HT1080 (cell line): ENCODE measurements around the gene CSH1. TPM values are rescaled to one million over a fixed set of nuclear protein-coding genes. Genes with fewer than 3 reads are reported as not detected.
"Not testable (repeated sequence)": the region's sequence is repeated elsewhere in the genome, so short reads cannot be mapped to it uniquely, and the experiment has no call there.

ENCODE experiments used
- DNase-seq: peaks from one replicate; pipeline ENCODE4 v3.0.0-alpha.2; 2015; ENCODE audit warnings: low read depth
- small RNA-seq: library from RNA; depleted of rRNA; stranded (forward); fragments of <200 nt; gene quantifications from one replicate; pipeline ENCODE3, GENCODE V24; 2014
- total RNA-seq: library from RNA; depleted of rRNA; stranded (reverse); fragments of >200 nt; shearing (Covaris generic); gene quantifications from 2 replicates; pipeline ENCODE4 v1.2.3, GENCODE V29; 2014; rRNA removed

Gene CSH1
- total RNA-seq, 1 experiment from 2014 or later = not detected

GRCh38 chr17:63869491-63870291 is 26.7 kb downstream of the CSH1 start:
- not testable (repeated sequence) for DNase-seq

- DNase-seq = not testable (repeated sequence)
Measured at GRCh38 chr17:63866625-63867024, 29.7 kb downstream of the CSH1 start.

- no peak for DNase-seq
Measured at GRCh38 chr17:63859257-63859656, 37.1 kb downstream of the CSH1 start.

- DNase-seq = not testable (repeated sequence)
Measured at GRCh38 chr17:63856425-63856824, 39.9 kb downstream of the CSH1 start.

- no peak for DNase-seq
Measured at GRCh38 chr17:63855185-63855584, 41.2 kb downstream of the CSH1 start.

GRCh38 chr17:63854709-63855108 is 41.7 kb downstream of the CSH1 start:
- no peak for DNase-seq

- DNase-seq = no peak
Measured at GRCh38 chr17:63853260-63853659, 43.1 kb downstream of the CSH1 start.

GRCh38 chr17:63850401-63850800 is 46.0 kb downstream of the CSH1 start:
- no peak for DNase-seq

GRCh38 chr17:63848834-63849689 is 47.3 kb downstream of the CSH1 start:
- peak; percentile 30 for DNase-seq

GRCh38 chr17:63847525-63848249 is 48.7 kb downstream of the CSH1 start:
- no peak for DNase-seq

- DNase-seq = no peak
Measured at GRCh38 chr17:63845509-63845908, 50.9 kb downstream of the CSH1 start.

Small RNA genes within 50 kb of the gene (small RNA-seq; reads per million reads assigned to genes)
- gene AC040958.1 = not detected
- not detected for gene AC127029.1
- not detected for gene GH1

Other genes starting within 250 kb of the CSH1 start
- gene LIMD2, start 196.4 kb downstream of the CSH1 start, total RNA-seq = 15.9 and 20.7 TPM in 2 replicates
- gene STRADA, start 154.8 kb downstream of the CSH1 start, total RNA-seq = 13.2 and 13.8 TPM in 2 replicates
- gene CCDC47, start 123.0 kb downstream of the CSH1 start, total RNA-seq = 52.1 and 78.0 TPM in 2 replicates
- 36.9 and 44.9 TPM in 2 replicates for gene DDX42, start 122.4 kb downstream of the CSH1 start, total RNA-seq
- gene PSMC5, start 69.1 kb downstream of the CSH1 start, total RNA-seq = 79.2 and 110 TPM in 2 replicates
- 142 and 158 TPM in 2 replicates for gene FTSJ3, start 68.9 kb downstream of the CSH1 start, total RNA-seq
- gene SMARCD2, start 53.9 kb downstream of the CSH1 start, total RNA-seq = 99.5 and 106 TPM in 2 replicates
- gene CSH2, start 22.9 kb downstream of the CSH1 start, total RNA-seq = not detected in 2 replicates
- gene GH2, start 14.6 kb downstream of the CSH1 start, total RNA-seq = not detected in 2 replicates
- gene CSHL1, start 14.7 kb upstream of the CSH1 start, total RNA-seq = not detected in 2 replicates
- gene GH1, start 22.3 kb upstream of the CSH1 start, total RNA-seq = not detected in 2 replicates
- gene CD79B, start 35.8 kb upstream of the CSH1 start, total RNA-seq = 0.10 and 0.33 TPM in 2 replicates
- gene SCN4A, start 76.3 kb upstream of the CSH1 start, total RNA-seq = not detected in 2 replicates
- gene PRR29, start 101.8 kb upstream of the CSH1 start, total RNA-seq = 0.08 and 0.47 TPM in 2 replicates
- 8.2 and 9.5 TPM in 2 replicates for gene ICAM2, start 124.1 kb upstream of the CSH1 start, total RNA-seq
- gene ERN1, start 233.6 kb upstream of the CSH1 start, total RNA-seq = 2.5 and 4.6 TPM in 2 replicates